GM12878 (cell line): ENCODE measurements around the gene TXNDC5.

Experiments
- CREB1 ChIP-seq: IDR thresholded peaks from 2 replicates; pipeline ENCODE4 v1.6.1; 2012; ENCODE audit warnings: low read depth, mild to moderate bottlenecking, inconsistent platforms
- EZH2 ChIP-seq: IDR thresholded peaks from 2 replicates; pipeline ENCODE4 v1.6.1; 2012; ENCODE audit warnings: low read depth, mild to moderate bottlenecking, control low read depth, inconsistent platforms, low read length, borderline replicate concordance; ENCODE audit not compliant: control insufficient read depth
- GABPA ChIP-seq: IDR thresholded peaks from 2 replicates; pipeline ENCODE4 v1.6.1; 2014; ENCODE audit warnings: antibody characterized with exemption, low read depth, mild to moderate bottlenecking, inconsistent platforms
- SMC3 ChIP-seq: IDR thresholded peaks from 2 replicates; pipeline ENCODE4 v1.6.1; 2011; ENCODE audit warnings: low read length, improper control_type of control experiment, borderline replicate concordance
- SRF ChIP-seq, 2 experiments: IDR thresholded peaks; 2 replicates each; pipeline ENCODE4 v1.6.1; 2011; ENCODE audit warnings: low read depth in 2 of 2, low read length in 2 of 2, mild to moderate bottlenecking in 1 of 2, moderate library complexity in 1 of 2
- USF2 ChIP-seq: IDR thresholded peaks from 2 replicates; pipeline ENCODE4 v1.6.1; 2011; ENCODE audit warnings: low read depth, low read length, improper control_type of control experiment, borderline replicate concordance
- TF ChIP-seq, protein P1 (sequence below): IDR thresholded peaks from 2 replicates; pipeline ENCODE4 v1.6.1; 2012; ENCODE audit warnings: low read depth, low read length, improper control_type of control experiment
- TF ChIP-seq, protein P2 (sequence below): IDR thresholded peaks from 2 replicates; pipeline ENCODE4 v1.6.1; 2011; ENCODE audit warnings: borderline replicate concordance, low read depth, mild to moderate bottlenecking, moderate library complexity, low read length; ENCODE audit not compliant: insufficient read depth, poor library complexity, severe bottlenecking

DNA sequence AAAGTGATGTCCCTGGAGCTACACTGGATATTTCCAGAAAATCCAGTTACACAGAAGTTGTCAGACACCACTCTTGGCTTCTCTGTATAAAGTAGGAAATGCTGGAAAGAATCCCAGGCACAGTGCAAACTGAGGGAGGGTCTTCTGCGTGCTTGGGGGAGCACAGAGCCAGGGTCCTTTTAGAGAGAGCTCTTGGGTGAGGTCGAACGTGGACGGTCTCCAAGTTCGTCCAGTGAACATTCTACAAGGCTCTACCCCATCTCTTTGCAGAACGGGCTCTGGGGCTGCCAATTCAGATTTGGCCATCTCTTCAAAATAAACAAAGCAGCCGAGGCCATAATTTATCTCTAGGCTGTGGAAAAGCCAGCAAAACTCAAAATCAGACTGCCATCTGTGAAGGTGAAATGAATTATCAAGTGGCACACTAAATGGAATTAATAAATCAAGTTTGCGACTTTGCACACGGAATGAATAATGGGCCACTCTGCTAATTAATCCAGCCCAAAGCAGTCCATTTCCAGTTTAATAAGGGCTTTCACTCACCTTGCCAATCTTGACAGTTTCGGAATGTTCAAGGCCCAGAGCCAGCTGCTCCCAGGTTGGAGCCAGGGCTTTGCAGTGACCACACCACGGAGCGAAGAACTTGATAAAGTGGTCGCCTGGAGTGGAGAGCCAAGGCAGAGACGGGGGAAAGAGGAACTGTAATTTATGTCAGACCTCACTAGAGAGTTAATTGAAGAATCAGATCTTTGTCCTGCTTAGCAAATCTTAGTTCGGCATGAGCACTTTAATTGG, 19.3 kb downstream of the TXNDC5 start:
- TF ChIP-seq, protein P1, sequence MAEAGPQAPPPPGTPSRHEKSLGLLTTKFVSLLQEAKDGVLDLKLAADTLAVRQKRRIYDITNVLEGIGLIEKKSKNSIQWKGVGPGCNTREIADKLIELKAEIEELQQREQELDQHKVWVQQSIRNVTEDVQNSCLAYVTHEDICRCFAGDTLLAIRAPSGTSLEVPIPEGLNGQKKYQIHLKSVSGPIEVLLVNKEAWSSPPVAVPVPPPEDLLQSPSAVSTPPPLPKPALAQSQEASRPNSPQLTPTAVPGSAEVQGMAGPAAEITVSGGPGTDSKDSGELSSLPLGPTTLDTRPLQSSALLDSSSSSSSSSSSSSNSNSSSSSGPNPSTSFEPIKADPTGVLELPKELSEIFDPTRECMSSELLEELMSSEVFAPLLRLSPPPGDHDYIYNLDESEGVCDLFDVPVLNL: no peak
- TF ChIP-seq EZH2 (no peak), USF2 (no peak), CREB1 (no peak), SRF (IDR thresholded peaks at IDR 0.05; ENCODE audit: low read depth in 2 of 2, low read length in 2 of 2) (no peak), GABPA (no peak), SMC3 (no peak)
- TF ChIP-seq, protein P2, sequence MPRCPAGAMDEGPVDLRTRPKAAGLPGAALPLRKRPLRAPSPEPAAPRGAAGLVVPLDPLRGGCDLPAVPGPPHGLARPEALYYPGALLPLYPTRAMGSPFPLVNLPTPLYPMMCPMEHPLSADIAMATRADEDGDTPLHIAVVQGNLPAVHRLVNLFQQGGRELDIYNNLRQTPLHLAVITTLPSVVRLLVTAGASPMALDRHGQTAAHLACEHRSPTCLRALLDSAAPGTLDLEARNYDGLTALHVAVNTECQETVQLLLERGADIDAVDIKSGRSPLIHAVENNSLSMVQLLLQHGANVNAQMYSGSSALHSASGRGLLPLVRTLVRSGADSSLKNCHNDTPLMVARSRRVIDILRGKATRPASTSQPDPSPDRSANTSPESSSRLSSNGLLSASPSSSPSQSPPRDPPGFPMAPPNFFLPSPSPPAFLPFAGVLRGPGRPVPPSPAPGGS: no peak
